DND-41 (cell line): ENCODE data around the gene NCMAP.

ENCODE experiments used
- ATAC-seq: fragments of 200-7000 bp; cut with Tn5 transposase; 3 replicates; pipeline ENCODE4 v1.9.1; 2021; ENCODE audit warnings: low read depth; ENCODE audit not compliant: insufficient read depth
- DNase-seq: peaks from one replicate; pipeline ENCODE4 v3.0.0-alpha.2; 2020
- H2AFZ ChIP-seq: 2 replicates; pipeline ENCODE4 v1.6.0; 2012; ENCODE audit warnings: low read depth, low read length
- H3K27ac ChIP-seq: 2 replicates; pipeline ENCODE4 v1.5.1; 2012; ENCODE audit warnings: low read length, inconsistent platforms
- H3K27me3 ChIP-seq: fragments of 200-600 bp; sonication (generic); 2 replicates; pipeline ENCODE4 v1.6.0; 2012; ENCODE audit warnings: low read length, mild to moderate bottlenecking, inconsistent platforms; ENCODE audit not compliant: insufficient read depth, poor library complexity
- H3K36me3 ChIP-seq: 2 replicates; pipeline ENCODE4 v1.5.1; 2012; ENCODE audit warnings: low read length, inconsistent platforms; ENCODE audit not compliant: insufficient read depth
- H3K4me1 ChIP-seq: 2 replicates; pipeline ENCODE4 v1.5.1; 2012; ENCODE audit warnings: mild to moderate bottlenecking, low read length; ENCODE audit not compliant: insufficient read depth
- H3K4me2 ChIP-seq: 2 replicates; pipeline ENCODE4 v1.6.0; 2012; ENCODE audit warnings: mild to moderate bottlenecking, moderate library complexity, low read length, inconsistent platforms; ENCODE audit not compliant: insufficient read depth
- H3K4me3 ChIP-seq, 2 experiments: fragments of 200-600 bp in 1 of 2; shearing (Covaris generic) in 1 of 2; 2 replicates each; pipeline ENCODE4 v1.5.1; 2012 to 2016; ENCODE audit warnings: inconsistent platforms in 2 of 2, low read length in 2 of 2, mild to moderate bottlenecking in 2 of 2, low read depth in 1 of 2, moderate library complexity in 1 of 2
- H3K79me2 ChIP-seq: 2 replicates; pipeline ENCODE4 v1.6.0; 2012; ENCODE audit warnings: low read length, inconsistent platforms; ENCODE audit not compliant: insufficient read depth
- H3K9ac ChIP-seq: 2 replicates; pipeline ENCODE4 v1.6.0; 2012; ENCODE audit warnings: low read depth, mild to moderate bottlenecking, inconsistent platforms, low read length, moderate library complexity
- H3K9me3 ChIP-seq: 2 replicates; pipeline ENCODE4 v1.5.1; 2012; ENCODE audit warnings: low read length, moderate library complexity, mild to moderate bottlenecking, inconsistent platforms; ENCODE audit not compliant: insufficient read depth, severe bottlenecking
- H4K20me1 ChIP-seq: 2 replicates; pipeline ENCODE4 v1.6.0; 2012; ENCODE audit warnings: low read length; ENCODE audit not compliant: insufficient read depth
- EZH2 ChIP-seq: IDR thresholded peaks from 3 replicates; pipeline ENCODE4 v1.6.1; 2012; ENCODE audit warnings: borderline replicate concordance, low read depth, mild to moderate bottlenecking, moderate library complexity, low read length, inconsistent platforms; ENCODE audit not compliant: severe bottlenecking
- TF ChIP-seq, protein P1 (sequence below): IDR thresholded peaks from 2 replicates; pipeline ENCODE4 v1.5.1; 2012; ENCODE audit warnings: borderline replicate concordance, low read length, moderate library complexity, mild to moderate bottlenecking; ENCODE audit not compliant: poor library complexity, severe bottlenecking; ENCODE audit errors: extremely low read depth

NCMAP gene

DNA sequence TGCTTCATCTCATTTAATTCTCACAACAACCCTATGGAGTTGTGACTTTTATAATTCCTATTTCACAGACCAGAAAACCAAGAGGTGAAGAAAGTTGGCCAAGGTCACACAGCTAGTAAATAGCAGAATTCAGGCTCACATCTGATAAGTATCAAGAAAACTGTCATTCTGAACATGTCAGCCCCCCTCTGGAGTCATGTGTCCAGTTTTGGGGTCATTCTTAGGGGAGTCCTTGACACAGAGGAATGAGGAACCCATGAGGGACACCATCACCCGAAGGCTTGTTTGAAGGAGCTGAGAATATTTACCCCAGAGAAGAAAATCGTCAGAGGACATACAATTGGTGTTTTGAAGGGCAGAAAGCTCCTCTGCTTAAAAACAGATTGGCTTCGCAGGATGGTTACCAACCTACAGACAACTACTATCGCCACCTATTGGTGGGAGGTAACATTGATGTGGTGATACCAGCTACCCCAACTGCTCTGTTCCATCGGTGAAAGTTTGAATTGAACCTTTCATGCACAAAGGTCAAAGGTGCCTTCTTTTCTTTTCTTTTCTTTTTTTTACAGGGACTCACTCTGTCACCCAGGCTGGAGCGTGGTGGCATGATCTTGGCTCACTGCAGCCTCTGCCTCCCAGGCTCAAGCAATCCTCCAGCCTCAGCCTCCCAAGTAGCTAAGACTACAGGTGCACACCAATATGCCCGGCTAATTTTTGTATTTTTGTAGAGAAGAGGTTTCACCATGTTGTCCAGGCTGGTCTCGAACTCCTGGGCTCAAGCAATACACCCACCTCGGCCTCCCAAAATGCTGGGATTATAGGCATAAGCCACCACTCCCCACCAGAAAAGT, 31.3 kb downstream of the NCMAP start:
- DNase-seq (peak; percentile 51), ATAC-seq (peak; percentile 93)
- Histone ChIP-seq H3K9me3 (no peaks in the 10 kb centered on the region), H2AFZ (no peak overlapping the region), H3K79me2 (no peaks in the 10 kb centered on the region), H3K4me3 (no peak overlapping the region), H3K4me1 (no peaks in the 10 kb centered on the region), H4K20me1 (no peaks in the 10 kb centered on the region), H3K36me3 (no peaks in the 10 kb centered on the region), H3K4me2 (no peak overlapping the region; the same call in 1 of the 2 replicates), H3K27me3 (peaks cover 6% of the 10 kb centered on the region), H3K27ac (no peak overlapping the region), H3K9ac (no peak overlapping the region)
- TF ChIP-seq, protein P1, sequence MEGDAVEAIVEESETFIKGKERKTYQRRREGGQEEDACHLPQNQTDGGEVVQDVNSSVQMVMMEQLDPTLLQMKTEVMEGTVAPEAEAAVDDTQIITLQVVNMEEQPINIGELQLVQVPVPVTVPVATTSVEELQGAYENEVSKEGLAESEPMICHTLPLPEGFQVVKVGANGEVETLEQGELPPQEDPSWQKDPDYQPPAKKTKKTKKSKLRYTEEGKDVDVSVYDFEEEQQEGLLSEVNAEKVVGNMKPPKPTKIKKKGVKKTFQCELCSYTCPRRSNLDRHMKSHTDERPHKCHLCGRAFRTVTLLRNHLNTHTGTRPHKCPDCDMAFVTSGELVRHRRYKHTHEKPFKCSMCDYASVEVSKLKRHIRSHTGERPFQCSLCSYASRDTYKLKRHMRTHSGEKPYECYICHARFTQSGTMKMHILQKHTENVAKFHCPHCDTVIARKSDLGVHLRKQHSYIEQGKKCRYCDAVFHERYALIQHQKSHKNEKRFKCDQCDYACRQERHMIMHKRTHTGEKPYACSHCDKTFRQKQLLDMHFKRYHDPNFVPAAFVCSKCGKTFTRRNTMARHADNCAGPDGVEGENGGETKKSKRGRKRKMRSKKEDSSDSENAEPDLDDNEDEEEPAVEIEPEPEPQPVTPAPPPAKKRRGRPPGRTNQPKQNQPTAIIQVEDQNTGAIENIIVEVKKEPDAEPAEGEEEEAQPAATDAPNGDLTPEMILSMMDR, result peak; percentile 86
- TF ChIP-seq EZH2, result no peak

DNA sequence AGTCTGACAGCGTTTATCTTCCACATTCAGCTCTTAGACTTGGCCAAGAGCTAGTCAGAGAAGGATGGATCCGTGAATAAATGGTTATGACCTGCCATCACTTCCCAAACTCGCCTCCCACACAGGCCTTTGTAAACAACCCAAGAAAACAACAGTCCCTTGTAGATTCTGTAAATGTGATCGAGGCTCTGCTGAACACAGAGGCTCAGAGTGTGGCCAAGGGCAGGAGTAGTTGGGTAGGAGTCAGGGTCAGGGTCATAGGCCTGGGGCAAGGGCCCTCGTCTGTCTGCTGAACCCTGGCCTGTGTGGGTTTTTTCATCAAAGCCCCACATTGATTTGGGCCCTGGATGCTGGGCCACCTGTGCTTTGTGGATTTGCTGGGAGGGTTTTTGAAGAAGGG, 32.7 kb downstream of the NCMAP start:
- ATAC-seq (no peak), DNase-seq (no peak)
- Histone ChIP-seq H4K20me1 (no peaks in the 10 kb centered on the region), H3K36me3 (no peaks in the 10 kb centered on the region), H3K27me3 (peaks cover 6% of the 10 kb centered on the region), H3K4me1 (no peaks in the 10 kb centered on the region), H3K79me2 (no peaks in the 10 kb centered on the region), H3K9me3 (no peaks in the 10 kb centered on the region), H2AFZ (no peak overlapping the region), H3K4me3 (no peak overlapping the region), H3K9ac (no peak overlapping the region), H3K4me2 (no peak overlapping the region), H3K27ac (no peak overlapping the region)
- no peak for TF ChIP-seq EZH2
- TF ChIP-seq, protein P1, result no peak

DNA sequence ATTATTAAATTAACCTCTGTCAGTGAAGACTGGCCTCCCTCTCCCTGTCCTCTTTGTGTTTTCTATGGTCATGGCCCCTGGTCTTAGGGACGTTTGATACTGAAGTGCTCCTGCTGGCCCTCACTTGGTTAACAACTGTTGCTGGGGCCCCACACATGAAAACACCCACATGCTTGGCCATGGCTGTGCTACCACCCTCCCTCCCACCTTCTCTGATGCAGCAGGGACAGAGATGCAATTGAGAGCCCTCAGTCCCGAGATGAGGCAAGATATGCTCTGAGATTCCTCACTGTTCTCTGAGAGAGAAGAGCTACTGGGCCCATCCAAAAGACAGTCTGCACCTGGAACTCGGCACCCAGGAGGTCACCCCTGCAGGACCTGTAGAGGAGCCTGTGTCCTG, 33.3 kb downstream of the NCMAP start:
- no peak overlapping the region for H3K9ac ChIP-seq
- DNase-seq (no peak), ATAC-seq (no peak)
- no peaks in the 10 kb centered on the region for H3K9me3 ChIP-seq
- peaks cover 6% of the 10 kb centered on the region for H3K27me3 ChIP-seq
- H3K4me2 ChIP-seq, result no peak overlapping the region
- TF ChIP-seq, protein P1, result no peak
- TF ChIP-seq EZH2, result no peak
- H3K4me3 ChIP-seq, result no peak overlapping the region
- no peaks in the 10 kb centered on the region for H3K79me2 ChIP-seq
- H4K20me1 ChIP-seq, result no peaks in the 10 kb centered on the region
- H3K4me1 ChIP-seq, result no peaks in the 10 kb centered on the region
- no peak overlapping the region for H2AFZ ChIP-seq
- H3K27ac ChIP-seq, result no peak overlapping the region
- H3K36me3 ChIP-seq, result no peaks in the 10 kb centered on the region
